Measurements from ENCODE around the gene ATG9B. TPM values are rescaled to one million over a fixed set of nuclear protein-coding genes. Genes with fewer than 3 reads are reported as not detected.

Gene ATG9B
- total RNA-seq, 1 donor from 2014 or later = under 0.01 TPM

DNA sequence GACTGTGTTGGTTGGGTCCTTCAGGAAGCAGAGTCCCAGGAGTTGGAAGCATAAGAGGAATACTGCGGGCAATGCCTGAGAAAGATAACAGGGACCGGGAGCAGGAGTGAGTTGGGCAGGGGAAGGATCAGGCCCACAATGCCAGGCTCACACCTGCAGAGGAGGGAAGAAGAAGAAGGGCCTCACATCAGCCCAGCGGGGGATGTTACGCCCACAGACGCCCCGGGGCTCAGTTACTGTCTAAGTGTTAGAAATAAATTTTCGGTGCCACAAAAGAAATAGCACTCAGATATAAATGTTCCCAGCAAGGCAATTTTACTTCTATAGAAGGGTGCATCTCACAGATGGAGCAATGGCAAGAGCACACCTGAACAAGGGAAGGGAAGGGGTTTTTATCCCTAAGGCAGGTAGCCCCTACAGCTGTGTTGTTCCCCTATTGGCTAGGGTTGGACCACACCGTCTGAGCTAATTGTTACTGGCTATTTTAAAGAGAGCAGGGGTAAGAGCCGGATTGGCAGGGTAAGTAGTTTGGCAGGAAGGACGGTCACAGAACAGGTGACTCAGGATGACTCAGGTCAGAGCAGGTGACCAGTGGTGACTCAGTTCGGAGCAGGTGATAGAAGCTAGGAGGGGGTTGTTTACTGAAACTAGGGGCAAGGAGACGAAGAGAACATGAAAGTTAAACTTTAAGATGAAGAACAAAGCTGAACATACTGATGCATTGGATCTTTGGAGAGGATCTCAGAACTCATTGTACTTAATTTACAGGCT is 33.7 kb downstream of the ATG9B start, which contains the start of gene NOS3:
Gene NOS3, plus strand, starts transcription at position 602 of the 771 bp plus-strand sequence. CDS start 2,787 bp downstream, outside the sequence.
- TF ChIP-seq, protein P1, sequence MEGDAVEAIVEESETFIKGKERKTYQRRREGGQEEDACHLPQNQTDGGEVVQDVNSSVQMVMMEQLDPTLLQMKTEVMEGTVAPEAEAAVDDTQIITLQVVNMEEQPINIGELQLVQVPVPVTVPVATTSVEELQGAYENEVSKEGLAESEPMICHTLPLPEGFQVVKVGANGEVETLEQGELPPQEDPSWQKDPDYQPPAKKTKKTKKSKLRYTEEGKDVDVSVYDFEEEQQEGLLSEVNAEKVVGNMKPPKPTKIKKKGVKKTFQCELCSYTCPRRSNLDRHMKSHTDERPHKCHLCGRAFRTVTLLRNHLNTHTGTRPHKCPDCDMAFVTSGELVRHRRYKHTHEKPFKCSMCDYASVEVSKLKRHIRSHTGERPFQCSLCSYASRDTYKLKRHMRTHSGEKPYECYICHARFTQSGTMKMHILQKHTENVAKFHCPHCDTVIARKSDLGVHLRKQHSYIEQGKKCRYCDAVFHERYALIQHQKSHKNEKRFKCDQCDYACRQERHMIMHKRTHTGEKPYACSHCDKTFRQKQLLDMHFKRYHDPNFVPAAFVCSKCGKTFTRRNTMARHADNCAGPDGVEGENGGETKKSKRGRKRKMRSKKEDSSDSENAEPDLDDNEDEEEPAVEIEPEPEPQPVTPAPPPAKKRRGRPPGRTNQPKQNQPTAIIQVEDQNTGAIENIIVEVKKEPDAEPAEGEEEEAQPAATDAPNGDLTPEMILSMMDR (IDR thresholded peaks at IDR 0.05; ENCODE audit: insufficient read depth, low read length, severe bottlenecking) = no peak
- H3K27me3 ChIP-seq (ENCODE audit: control insufficient read depth, insufficient read depth, low read length) = no peaks in the 10 kb centered on the region
- no peak for FAIRE-seq
- H3K4me3 ChIP-seq (ENCODE audit: low read depth, low read length) = no peak within 1 kb of the TSS
- DNase-seq (ENCODE audit: low read depth) = peak; percentile 55
- no peaks in the 10 kb centered on the region for H3K36me3 ChIP-seq (ENCODE audit: control insufficient read depth, insufficient read depth, low read length)

DNA sequence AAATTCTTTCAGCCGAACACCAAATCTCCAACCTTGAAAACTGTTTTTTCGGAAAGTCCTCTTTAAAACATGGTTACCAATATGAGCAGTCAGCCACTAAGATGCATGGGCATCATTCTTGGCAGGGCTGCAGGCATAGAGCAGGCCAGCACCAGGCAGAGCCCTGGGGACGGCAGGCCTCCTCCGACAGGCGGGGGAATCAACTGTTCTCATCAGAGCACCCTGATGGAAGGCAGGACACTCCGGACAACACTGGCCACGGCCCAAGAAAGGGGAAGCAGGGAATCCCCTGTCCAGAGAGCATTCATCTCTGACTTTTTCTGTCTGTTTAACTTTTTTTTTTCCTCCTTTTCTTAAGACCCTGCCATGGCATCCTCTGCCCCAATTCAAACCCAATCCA is 34.8 kb downstream of the ATG9B start:
- H3K27me3 ChIP-seq (ENCODE audit: control insufficient read depth, insufficient read depth, low read length) = no peaks in the 10 kb centered on the region
- TF ChIP-seq, protein P1 (IDR thresholded peaks at IDR 0.05; ENCODE audit: insufficient read depth, low read length, severe bottlenecking) = no peak
- H3K4me3 ChIP-seq (ENCODE audit: low read depth, low read length) = no peak overlapping the region
- DNase-seq (ENCODE audit: low read depth) (no peak), FAIRE-seq (no peak)
- H3K36me3 ChIP-seq (ENCODE audit: control insufficient read depth, insufficient read depth, low read length) = no peaks in the 10 kb centered on the region

DNA sequence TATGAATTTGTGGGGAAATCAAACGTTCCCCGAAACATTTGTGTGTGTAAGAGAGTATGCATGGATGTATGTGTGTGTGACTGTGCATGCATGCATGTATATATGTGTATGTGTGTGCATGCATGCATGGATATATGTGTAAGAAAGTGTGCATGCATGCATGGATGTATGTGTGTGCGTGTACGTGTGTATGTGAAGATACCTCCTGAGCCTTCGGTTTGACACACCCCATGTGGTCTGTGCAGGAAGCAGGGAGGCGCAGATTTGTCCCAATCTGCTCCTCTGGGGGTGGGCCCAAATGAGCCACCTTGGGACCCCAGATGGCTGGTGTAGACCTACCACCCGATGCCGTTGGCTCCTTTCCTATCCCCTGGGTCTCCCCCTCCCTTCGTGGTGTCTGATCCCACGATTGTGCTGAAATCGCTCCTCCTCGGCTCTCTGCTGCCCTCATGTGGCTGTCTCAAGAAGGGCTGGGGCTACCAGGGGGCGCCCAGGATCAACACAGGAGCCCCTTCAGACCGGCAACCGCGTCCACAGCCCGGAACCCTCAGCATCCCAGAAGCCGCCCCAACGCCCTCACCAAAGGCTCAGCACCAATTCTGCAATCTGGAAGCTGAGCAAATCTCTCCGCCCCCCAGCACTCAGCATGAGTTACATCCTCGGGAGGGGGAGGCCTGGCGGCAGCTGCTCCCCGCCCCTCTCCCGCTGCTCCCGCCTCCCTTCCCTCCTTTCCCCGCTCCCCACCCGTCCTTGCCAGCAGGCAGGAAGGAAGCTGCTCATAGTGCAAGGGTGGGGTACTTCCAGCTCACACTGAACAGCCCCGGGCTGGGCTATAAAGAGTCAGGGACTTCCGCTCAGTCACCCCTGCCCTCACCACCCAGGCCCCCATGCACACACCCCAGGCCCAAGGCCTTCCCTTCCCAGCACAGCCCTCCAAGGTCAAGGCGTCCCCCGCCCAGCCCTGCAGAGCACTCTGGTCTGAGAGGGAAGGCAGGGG is 35.8 kb downstream of the ATG9B start:
- Histone ChIP-seq H3K4me3 (ENCODE audit: low read depth, low read length) (no peak overlapping the region), H3K36me3 (ENCODE audit: control insufficient read depth, insufficient read depth, low read length) (no peaks in the 10 kb centered on the region), H3K27me3 (ENCODE audit: control insufficient read depth, insufficient read depth, low read length) (no peaks in the 10 kb centered on the region)
- TF ChIP-seq, protein P1 (IDR thresholded peaks at IDR 0.05; ENCODE audit: insufficient read depth, low read length, severe bottlenecking) = peak; percentile 65
- FAIRE-seq = no peak
- DNase-seq (ENCODE audit: low read depth) = no peak

DNA sequence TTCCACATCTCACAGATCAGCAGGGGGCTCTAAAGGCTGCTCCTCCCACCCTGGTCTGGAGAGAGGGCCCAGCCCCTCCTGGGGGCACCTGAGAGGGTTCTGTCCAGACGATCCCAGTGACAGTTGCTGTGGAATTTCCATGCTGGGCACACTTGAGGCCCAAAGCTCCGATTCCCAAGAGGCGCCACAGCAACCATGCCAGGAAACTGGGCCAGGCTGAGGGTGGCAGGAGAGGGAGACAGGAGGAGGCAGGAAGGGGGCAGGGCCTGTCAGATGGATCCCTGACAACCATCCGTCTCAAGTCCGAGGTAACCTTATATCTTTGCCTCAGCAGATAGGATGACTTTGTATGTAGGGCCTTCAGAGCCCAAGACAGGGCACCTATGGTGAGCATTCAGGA is 37.7 kb downstream of the ATG9B start:
- DNase-seq (ENCODE audit: low read depth) = no peak
- Histone ChIP-seq H3K36me3 (ENCODE audit: control insufficient read depth, insufficient read depth, low read length) (no peaks in the 10 kb centered on the region), H3K27me3 (ENCODE audit: control insufficient read depth, insufficient read depth, low read length) (peaks cover 4% of the 10 kb centered on the region), H3K4me3 (ENCODE audit: low read depth, low read length) (no peak overlapping the region)
- TF ChIP-seq, protein P1 (IDR thresholded peaks at IDR 0.05; ENCODE audit: insufficient read depth, low read length, severe bottlenecking) = no peak
- FAIRE-seq = no peak

DNA sequence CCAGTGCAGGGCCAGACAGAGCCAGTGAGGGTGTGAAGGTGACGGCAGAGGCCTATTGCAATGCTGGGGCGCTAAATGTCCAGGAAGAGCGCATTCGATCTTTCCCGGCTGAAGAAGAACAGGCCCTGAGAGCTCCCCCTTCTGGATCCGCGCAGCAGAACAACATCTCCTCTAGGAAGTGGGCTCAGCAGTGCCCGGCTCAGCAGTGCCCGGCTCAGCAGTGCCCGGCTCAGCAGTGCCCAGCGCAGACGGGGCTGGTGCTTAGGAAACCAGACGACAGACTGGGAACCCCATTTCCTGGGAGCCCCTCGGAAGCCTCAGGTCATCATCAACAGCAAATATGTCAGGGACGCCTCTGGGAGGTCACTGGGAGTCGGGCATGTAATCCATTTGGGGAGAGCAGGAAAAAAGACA is 38.2 kb downstream of the ATG9B start:
- peak; percentile 37 for DNase-seq (ENCODE audit: low read depth)
- Histone ChIP-seq H3K4me3 (ENCODE audit: low read depth, low read length) (no peak overlapping the region), H3K36me3 (ENCODE audit: control insufficient read depth, insufficient read depth, low read length) (no peaks in the 10 kb centered on the region), H3K27me3 (ENCODE audit: control insufficient read depth, insufficient read depth, low read length) (peaks cover 7% of the 10 kb centered on the region)
- TF ChIP-seq, protein P1 (IDR thresholded peaks at IDR 0.05; ENCODE audit: insufficient read depth, low read length, severe bottlenecking) = peak; percentile 93
- FAIRE-seq = no peak

All from bronchial epithelial cell (primary cell).